ENCODE measurements around the gene U2SURP.
"Not testable (repeated sequence)": the region's sequence is repeated elsewhere in the genome, so short reads cannot be mapped to it uniquely, and the experiment has no call there.

DNA sequence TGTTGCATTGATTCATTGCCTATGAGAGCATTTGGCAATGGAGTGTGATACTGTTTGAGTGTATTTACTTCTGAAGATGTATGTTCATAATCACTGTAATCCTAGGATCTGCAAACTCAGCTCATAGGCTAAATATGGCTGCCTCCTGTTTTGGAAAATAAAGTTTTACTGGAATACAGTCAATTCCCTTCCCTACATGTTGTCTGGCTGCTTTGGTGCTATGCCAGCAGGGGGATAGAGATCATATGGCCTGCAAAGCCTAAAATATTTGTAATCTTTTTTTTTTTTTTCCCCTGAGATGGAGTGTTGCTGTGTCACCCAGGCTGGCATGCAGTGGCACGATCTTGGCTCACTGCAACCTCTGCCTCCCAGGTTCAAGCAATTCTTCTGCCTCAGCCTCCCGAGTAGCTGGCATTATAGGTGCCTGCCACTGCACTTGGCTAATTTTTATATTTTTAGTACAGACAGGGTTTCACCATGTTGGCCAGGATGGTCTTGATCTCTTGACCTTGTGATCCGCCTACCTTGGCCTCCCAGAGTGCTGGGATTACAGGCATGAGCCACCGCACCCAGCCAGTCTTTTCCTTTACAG is 30.5 kb downstream of the U2SURP start:
- TF ChIP-seq, protein P1, sequence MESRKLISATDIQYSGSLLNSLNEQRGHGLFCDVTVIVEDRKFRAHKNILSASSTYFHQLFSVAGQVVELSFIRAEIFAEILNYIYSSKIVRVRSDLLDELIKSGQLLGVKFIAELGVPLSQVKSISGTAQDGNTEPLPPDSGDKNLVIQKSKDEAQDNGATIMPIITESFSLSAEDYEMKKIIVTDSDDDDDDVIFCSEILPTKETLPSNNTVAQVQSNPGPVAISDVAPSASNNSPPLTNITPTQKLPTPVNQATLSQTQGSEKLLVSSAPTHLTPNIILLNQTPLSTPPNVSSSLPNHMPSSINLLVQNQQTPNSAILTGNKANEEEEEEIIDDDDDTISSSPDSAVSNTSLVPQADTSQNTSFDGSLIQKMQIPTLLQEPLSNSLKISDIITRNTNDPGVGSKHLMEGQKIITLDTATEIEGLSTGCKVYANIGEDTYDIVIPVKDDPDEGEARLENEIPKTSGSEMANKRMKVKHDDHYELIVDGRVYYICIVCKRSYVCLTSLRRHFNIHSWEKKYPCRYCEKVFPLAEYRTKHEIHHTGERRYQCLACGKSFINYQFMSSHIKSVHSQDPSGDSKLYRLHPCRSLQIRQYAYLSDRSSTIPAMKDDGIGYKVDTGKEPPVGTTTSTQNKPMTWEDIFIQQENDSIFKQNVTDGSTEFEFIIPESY (IDR thresholded peaks at IDR 0.05): not testable (repeated sequence)
- TF ChIP-seq JUND (IDR thresholded peaks at IDR 0.05); YY1 (IDR thresholded peaks at IDR 0.05); GABPA (IDR thresholded peaks at IDR 0.05 in 1 of 2, conservative IDR thresholded peaks at IDR 0.05 in 1 of 2); HNF4A (conservative IDR thresholded peaks at IDR 0.05); RAD21 (IDR thresholded peaks at IDR 0.05); SP1 (IDR thresholded peaks at IDR 0.05); TAF1 (conservative IDR thresholded peaks at IDR 0.05); NR2F2 (IDR thresholded peaks at IDR 0.05): not testable (repeated sequence)
- TF ChIP-seq, protein P2, sequence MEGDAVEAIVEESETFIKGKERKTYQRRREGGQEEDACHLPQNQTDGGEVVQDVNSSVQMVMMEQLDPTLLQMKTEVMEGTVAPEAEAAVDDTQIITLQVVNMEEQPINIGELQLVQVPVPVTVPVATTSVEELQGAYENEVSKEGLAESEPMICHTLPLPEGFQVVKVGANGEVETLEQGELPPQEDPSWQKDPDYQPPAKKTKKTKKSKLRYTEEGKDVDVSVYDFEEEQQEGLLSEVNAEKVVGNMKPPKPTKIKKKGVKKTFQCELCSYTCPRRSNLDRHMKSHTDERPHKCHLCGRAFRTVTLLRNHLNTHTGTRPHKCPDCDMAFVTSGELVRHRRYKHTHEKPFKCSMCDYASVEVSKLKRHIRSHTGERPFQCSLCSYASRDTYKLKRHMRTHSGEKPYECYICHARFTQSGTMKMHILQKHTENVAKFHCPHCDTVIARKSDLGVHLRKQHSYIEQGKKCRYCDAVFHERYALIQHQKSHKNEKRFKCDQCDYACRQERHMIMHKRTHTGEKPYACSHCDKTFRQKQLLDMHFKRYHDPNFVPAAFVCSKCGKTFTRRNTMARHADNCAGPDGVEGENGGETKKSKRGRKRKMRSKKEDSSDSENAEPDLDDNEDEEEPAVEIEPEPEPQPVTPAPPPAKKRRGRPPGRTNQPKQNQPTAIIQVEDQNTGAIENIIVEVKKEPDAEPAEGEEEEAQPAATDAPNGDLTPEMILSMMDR (IDR thresholded peaks at IDR 0.05; ENCODE audit: low read depth, low read length, missing input control): not testable (repeated sequence)
- TF ChIP-seq, protein P3, sequence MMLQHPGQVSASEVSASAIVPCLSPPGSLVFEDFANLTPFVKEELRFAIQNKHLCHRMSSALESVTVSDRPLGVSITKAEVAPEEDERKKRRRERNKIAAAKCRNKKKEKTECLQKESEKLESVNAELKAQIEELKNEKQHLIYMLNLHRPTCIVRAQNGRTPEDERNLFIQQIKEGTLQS (IDR thresholded peaks at IDR 0.05): not testable (repeated sequence)
- TF ChIP-seq, protein P4, sequence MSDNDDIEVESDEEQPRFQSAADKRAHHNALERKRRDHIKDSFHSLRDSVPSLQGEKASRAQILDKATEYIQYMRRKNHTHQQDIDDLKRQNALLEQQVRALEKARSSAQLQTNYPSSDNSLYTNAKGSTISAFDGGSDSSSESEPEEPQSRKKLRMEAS (IDR thresholded peaks at IDR 0.05): not testable (repeated sequence)
- TF ChIP-seq, protein P5, sequence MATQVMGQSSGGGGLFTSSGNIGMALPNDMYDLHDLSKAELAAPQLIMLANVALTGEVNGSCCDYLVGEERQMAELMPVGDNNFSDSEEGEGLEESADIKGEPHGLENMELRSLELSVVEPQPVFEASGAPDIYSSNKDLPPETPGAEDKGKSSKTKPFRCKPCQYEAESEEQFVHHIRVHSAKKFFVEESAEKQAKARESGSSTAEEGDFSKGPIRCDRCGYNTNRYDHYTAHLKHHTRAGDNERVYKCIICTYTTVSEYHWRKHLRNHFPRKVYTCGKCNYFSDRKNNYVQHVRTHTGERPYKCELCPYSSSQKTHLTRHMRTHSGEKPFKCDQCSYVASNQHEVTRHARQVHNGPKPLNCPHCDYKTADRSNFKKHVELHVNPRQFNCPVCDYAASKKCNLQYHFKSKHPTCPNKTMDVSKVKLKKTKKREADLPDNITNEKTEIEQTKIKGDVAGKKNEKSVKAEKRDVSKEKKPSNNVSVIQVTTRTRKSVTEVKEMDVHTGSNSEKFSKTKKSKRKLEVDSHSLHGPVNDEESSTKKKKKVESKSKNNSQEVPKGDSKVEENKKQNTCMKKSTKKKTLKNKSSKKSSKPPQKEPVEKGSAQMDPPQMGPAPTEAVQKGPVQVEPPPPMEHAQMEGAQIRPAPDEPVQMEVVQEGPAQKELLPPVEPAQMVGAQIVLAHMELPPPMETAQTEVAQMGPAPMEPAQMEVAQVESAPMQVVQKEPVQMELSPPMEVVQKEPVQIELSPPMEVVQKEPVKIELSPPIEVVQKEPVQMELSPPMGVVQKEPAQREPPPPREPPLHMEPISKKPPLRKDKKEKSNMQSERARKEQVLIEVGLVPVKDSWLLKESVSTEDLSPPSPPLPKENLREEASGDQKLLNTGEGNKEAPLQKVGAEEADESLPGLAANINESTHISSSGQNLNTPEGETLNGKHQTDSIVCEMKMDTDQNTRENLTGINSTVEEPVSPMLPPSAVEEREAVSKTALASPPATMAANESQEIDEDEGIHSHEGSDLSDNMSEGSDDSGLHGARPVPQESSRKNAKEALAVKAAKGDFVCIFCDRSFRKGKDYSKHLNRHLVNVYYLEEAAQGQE (IDR thresholded peaks at IDR 0.05): not testable (repeated sequence)

All from liver (tissue), 3 donors.